Measurements from ENCODE around the gene NKG7.

The NKG7 gene

DNA sequence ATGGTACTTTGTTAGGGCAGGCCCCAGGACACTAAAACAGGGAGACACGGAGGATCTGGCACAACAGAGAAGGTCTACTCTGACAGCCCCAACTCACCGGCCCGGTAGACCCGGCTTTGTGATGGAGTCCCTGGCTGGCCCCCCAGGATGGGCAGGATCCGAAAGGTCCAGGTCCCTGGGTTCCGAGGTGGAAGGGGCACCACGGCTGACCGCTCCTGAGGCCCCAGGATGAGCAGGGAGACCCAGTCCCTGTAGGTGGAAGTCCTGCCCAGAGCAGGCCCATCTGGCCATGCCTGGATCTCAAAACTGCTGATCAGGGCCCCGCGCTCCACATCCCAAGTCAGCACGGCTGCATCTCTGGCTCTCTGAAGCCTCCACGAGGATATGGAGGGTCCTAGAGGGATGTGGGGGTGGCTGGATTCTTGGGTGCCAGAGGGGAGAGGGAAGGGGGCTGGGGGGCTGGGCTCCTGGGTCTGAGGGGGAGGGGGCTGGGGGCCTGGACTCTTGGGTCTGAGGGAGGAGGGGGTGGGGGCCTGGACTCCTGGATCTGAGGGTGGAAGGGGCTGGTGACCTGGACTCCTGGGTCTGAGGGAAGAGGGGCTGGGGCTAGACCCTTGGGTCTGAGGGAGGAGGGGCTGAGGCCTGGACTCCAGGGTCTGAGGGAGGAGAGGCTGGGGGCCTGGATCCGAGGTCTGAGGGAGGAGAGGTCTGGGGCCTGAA, 35.2 kb downstream of the NKG7 start:
- DNase-seq (ENCODE audit: low spot score), result no peak

DNA sequence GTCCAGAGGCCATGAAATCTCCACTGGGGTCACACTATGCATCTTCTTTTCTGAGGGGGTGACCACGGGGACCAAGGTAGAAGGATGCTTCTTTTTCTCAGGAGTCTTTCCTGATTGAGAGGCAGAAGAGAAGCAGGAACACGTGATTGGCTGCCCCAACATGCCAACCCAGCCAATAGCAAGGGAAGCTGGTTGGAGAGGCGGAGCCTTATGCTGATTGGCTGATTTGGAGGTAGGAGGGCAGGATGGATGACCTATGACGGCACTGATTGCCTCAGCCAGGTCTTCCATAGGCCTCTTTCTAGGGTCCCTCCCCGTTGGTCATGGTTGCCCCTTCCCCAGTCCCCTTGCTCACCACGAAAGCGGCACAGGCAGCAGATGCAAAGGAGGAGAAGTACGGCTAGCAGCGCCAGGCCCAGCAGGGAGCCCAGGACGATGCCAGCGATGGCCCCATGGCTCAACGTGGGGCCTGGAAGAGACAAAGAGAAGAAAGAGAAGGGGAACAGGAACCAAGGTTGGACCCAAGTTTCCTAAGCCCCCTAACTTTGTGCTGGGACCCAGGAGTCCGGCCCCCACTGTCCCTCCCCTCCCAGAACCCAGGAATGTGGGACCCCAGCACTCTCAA, 38.5 kb downstream of the NKG7 start:
- no peak for DNase-seq (ENCODE audit: low spot score)

DNA sequence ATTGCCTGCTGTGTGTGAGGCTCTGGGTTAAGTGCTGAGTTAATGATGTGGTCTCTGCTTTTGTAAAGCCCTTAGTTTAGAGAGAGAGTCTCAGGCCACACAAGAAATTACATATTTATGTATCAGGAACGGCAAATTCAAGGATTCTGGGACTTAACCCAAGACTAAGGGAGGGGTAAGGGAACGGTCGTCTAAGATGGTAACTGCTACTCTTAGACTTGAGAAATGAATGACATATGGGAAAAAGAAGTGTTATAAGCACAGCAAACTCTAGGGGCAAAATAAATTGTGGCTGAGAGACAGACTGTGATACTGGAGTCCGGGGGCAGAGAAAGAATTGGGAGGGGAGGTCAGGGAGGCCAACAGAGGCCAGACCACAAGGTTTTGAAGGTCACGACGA, 40.7 kb downstream of the NKG7 start:
- no peak for DNase-seq (ENCODE audit: low spot score)

DNA sequence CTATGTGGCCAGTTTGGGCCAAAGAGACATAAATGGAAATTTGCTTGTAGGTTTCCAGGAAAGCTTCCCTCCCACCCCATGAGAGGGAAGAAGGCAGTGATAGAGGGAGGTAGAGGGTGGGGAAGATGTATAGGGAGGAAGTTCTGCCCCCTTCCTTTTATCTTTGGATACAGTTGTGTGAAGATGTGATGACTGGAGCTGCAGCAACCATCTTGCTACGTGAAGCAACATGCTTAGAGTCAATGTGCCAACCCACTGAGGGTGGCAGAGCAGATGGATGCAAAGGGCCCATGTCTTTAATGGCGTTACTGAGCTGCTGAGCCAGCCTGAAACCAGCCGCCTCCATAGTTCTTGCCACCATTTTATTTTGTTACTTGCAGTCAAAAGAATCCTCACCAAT, 41.3 kb downstream of the NKG7 start:
- no peak for DNase-seq (ENCODE audit: low spot score)

DNA sequence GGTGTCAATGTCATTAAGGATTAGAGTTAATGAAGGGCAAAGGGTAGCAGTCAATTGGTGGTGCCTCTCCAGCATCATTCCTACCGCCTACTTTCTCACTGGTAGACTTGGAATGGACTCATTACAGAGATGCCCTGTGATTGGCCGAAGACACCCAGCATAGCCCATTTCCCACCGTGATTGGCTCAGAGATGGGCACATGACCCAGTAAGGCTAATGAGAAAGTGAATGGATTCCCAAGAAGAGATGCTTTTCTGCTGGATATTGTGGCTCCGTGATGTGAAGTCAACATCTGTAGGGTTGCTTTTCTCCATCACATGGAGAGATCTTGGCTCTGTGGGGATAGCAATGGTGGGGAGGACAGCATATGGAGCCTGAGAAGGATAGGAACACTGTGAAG, 42.1 kb downstream of the NKG7 start:
- no peak for DNase-seq (ENCODE audit: low spot score)

DNA sequence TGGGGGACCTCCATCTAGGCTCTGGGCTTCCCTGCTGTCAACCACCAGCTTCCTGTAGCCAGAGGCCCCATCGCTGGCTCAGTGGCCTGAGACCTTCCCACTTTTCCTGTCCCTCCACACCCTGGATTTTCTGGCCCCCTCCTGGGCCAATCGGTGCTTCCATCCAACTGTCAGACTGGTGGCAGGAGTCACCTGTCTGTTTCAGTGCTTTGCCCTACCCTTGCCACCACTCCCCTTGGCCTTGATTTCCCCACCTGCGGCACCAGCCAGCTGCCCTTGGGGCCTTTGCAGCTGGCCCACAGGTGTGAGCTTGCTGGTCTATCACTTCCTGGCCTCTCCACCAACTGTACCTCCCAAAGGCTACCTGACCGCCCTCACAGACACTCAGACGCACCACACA, 43.0 kb downstream of the NKG7 start:
- DNase-seq (ENCODE audit: low spot score), result no peak

DNA sequence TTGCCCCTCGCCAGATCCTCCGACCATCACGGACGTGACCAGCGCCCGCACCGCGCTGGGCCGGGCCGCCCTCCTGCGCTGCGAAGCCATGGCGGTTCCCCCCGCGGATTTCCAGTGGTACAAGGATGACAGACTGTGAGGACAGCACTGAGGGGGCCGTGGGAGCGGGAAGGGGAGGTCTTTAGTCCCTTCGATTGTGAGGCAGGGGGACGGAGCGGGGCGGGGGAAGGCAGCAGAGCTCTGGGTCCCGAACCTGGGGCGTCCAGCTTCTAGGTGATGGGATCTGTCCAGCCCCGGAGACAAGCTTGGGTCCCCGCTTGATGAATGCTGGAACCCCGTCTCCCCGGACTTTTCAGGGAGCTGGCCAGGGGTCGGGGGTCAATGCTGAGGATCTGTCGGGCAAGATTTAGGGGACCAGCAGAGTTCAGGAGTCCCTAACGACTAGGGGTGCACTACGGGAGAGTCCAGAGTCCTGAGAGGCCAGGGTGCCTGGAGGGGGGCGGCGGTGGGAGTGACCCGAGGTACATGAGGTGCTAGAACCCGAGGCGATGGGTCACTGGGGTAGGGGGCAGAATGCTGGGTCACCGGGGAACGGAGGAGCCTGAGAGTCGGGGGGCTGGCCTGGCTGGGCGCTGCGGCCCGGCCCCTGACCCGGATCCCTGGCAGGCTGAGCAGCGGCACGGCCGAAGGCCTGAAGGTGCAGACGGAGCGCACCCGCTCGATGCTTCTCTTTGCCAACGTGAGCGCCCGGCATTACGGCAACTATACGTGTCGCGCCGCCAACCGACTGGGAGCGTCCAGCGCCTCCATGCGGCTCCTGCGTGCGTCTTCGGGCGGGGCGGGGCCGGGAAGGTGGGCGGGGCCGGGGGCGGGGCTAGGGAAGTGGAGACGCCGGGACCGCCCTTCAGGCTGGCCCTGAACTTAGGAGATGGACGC, 45.1 kb downstream of the NKG7 start:
- DNase-seq (ENCODE audit: low spot score), result peak; percentile 30

DNA sequence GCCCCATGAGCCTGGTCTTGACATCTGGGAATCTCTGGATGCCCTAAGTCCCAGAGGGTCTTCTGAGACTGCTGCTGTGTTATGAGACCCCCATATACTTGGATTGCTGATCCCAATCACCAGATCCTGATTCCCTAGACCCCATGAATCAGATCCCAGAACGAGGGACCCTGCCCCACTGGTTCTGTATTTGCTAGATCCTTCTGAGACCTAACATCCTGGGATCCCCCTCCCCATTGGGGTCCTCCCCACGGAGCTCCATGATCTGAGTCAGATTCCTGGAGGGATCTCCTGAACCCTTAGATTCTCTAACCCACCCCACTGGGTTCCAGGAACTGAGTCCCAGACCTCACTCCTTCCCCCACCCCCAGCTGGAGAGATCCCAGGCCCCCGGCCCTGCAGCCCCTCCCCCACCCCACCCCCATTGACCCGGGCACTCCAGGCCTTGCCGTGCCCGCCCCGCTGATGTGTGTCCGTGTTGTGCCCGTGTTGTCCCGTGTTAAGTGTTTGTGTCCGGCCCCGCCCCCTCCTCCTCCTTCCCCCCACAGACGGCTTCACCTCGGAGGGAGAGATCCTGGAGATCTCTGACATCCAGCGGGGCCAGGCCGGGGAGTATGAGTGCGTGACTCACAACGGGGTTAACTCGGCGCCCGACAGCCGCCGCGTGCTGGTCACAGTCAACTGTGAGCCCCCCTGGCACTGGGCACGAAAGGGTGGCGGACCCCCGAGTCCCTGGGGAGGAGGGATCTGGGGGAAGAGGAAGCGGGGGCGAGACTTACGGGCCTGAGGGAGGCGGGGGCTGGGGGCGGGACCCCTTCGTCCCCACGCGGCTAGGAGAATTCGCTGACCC, 46.0 kb downstream of the NKG7 start:
- no peak for DNase-seq (ENCODE audit: low spot score)

DNA sequence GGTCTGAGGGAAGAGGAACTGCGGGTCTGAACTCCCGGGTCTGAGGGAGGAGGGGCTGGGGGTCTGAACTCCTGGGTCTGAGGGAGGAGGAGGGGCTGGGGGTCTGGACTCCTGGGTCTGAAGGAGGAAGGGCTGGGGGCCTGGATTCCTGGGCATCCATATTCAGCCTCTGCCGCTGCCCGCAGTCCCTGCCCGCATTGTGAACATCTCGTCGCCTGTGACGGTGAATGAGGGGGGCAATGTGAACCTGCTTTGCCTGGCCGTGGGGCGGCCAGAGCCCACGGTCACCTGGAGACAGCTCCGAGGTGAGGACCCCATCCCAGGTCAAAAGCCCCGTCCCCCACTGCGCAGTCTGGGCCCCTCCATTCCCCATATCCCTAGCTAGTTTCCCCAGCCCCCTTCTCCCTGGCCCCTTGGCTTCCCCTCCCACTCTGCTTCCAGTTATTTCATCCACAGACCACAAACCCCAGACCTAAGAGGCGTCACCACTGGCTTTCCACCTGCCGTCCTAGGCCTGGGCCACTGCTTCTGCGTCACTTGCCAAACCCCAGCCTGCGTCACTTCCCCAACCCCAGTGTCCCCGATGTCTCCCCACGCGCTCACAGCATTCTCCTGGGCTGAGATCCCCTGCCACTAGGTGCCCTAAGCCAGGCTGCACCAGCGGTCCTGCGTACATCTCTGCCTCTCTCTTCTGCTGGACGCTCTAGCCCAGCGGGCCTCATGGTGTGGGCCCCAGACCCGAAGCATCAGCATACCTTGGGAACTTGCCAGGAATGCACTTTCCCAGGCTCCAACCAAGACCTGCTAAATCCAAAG, 47.1 kb downstream of the NKG7 start:
- no peak for DNase-seq (ENCODE audit: low spot score)

DNA sequence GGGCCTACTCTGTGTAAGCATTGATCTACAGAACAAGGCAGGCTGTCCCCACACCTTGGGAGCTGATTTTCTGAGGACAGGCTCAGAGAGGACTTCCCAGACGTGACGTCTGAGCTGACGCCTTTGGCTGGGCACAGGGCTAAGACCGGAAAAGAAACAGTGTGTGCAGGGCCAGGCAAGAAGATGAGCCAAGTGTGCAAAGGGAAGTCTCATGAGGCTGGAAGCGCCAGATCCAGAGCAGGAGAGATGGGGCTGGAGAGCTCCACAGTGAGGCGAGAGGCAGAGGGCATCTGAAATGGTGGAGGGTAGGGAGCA, 48.3 kb downstream of the NKG7 start:
- DNase-seq (ENCODE audit: low spot score), result no peak

DNA sequence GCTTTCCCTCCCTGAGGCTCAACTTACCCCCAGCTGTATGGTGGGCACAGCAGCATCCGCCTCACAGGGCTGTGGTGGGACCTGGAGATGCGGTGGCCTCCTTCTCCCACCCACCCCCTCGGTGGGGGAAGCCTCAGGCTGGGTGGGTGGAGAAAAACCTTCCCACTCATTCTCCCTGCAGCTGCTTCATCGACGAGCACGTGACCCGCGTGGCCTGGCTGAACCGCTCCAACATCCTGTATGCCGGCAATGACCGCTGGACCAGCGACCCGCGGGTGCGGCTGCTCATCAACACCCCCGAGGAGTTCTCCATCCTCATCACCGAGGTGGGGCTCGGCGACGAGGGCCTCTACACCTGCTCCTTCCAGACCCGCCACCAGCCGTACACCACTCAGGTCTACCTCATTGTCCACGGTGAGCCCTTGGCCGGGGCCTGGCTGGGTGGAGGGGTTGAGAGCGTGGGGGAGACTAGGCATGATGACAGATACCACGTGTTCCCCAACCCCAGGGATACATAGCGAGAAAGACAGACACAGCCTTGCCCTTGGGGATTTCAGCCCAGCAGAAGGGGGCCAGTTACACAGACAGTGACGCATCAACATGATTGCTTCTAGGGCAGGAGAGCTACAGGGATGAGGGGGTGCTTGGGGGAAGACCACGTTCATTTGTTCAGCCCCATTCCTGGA, 48.8 kb downstream of the NKG7 start:
- DNase-seq (ENCODE audit: low spot score), result no peak

DNA sequence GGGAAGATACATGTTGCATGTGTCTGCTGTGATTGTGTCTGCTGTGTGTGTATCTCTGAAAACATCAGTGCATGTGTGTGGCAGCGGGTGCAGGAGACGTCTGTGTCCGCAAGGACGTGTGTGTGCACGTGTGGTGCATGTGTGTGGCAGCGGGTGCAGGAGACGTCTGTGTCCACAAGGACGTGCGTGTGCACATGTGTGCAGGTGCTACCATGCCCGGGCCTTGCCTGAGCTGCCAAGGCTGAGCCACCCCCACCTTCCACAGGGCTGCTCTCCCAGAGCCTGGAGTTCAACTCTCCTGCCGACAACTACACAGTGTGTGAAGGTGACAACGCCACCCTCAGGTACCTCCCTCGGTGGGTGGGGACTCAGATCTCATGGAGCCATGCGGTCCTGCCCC, 50.7 kb downstream of the NKG7 start:
- no peak for DNase-seq (ENCODE audit: low spot score)
